Measurements from ENCODE around the gene AHDC1.
"Not testable (repeated sequence)": the region's sequence is repeated elsewhere in the genome, so short reads cannot be mapped to it uniquely, and the experiment has no call there.

AHDC1 gene

DNA sequence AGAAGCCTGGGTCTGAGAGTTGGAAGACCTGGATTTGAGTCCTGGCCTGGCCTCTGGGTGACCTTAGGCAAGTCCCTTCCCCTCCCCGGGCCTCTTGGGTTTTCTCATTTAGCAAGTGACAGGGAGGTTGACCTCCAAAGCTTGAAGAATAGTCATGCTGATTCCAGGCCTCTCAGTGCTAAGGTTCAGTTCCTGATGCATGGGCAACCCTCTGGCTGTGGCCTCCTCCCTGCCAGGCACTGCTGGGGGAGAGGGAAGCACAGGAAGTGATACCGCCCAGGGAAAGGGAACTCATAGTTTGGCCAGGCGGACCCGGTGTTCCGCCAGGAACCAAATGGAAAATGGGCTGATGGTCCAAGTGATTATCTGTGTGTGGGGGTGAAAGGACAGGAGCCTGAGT lies 90.4 kb downstream of the AHDC1 start:
- in situ Hi-C loops (cut with MboI; ENCODE audit: low pct_unique_long_range_greater_than_20kb, low sequenced_read_pairs) = no loop called here
- DNase-seq = no peak

- no peak for DNase-seq
- in situ Hi-C loops (cut with MboI; ENCODE audit: low pct_unique_long_range_greater_than_20kb, low sequenced_read_pairs) = no loop called here
Observed at GRCh38 chr1:27509127-27510080, 94.5 kb downstream of the AHDC1 start.

DNA sequence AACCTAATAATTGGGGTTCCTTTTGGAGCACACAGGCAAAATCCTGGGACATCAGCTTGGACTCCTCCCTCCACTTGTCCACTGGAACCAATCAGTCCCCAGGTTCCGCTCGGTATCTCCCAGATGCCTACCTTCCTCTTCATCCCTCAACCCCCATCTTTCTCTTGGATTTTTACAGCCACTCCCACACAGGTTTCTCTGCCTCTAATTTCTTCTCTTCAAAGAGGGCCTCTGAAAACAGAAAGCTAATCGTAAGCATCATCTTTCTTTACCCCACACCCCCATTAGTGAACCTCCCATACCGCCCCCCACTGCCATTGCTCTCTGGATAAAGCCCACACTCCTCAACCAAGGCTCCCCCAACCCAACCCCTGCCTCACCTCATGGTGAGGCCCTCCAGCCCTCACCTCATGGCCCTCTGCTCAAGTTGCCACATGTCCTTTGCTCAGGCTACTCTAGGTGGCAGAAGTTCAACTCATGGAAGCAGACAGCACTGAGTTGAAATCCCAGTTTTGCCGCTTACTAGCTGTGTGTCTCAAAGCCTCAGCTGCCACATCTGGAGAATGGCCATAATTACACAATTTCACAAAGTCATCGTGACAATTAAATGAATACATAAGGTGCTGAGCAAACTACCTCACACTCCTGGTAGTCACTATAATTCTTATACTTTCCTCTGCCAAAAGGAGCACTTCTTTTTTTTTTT lies 95.8 kb downstream of the AHDC1 start:
- no peak for DNase-seq
- in situ Hi-C loops (cut with MboI; ENCODE audit: low pct_unique_long_range_greater_than_20kb, low sequenced_read_pairs) = no loop called here

- in situ Hi-C loops (cut with MboI; ENCODE audit: low pct_unique_long_range_greater_than_20kb, low sequenced_read_pairs) = no loop called here
- DNase-seq = no peak
Observed at GRCh38 chr1:27506703-27507102, 97.2 kb downstream of the AHDC1 start.

- DNase-seq = no peak
- in situ Hi-C loops (cut with MboI; ENCODE audit: low pct_unique_long_range_greater_than_20kb, low sequenced_read_pairs) = no loop called here
Observed at GRCh38 chr1:27505420-27505680, 98.6 kb downstream of the AHDC1 start.

GRCh38 chr1:27504588-27505419 lies 99.1 kb downstream of the AHDC1 start:
- in situ Hi-C loops (cut with MboI; ENCODE audit: low pct_unique_long_range_greater_than_20kb, low sequenced_read_pairs) = no loop called here
- no peak for DNase-seq

- in situ Hi-C loops (cut with MboI; ENCODE audit: low pct_unique_long_range_greater_than_20kb, low sequenced_read_pairs) = no loop called here
Observed at GRCh38 chr1:27503844-27504587, 99.9 kb downstream of the AHDC1 start.

GRCh38 chr1:27503033-27503432 lies 100.9 kb downstream of the AHDC1 start:
- in situ Hi-C loops (cut with MboI; ENCODE audit: low pct_unique_long_range_greater_than_20kb, low sequenced_read_pairs) = no loop called here

More at GRCh38 chr1:27503844-27504587, 99.9 kb downstream of the AHDC1 start:
- DNase-seq = no peak

GRCh38 chr1:27501159-27501558 lies 102.8 kb downstream of the AHDC1 start:
- in situ Hi-C loops (cut with MboI; ENCODE audit: low pct_unique_long_range_greater_than_20kb, low sequenced_read_pairs); DNase-seq: not testable (repeated sequence)

More at GRCh38 chr1:27503033-27503432, 100.9 kb downstream of the AHDC1 start:
- DNase-seq = no peak

GRCh38 chr1:27499142-27499541 lies 104.8 kb downstream of the AHDC1 start:
- no peak for DNase-seq
- in situ Hi-C loops (cut with MboI; ENCODE audit: low pct_unique_long_range_greater_than_20kb, low sequenced_read_pairs) = no loop called here

DNA sequence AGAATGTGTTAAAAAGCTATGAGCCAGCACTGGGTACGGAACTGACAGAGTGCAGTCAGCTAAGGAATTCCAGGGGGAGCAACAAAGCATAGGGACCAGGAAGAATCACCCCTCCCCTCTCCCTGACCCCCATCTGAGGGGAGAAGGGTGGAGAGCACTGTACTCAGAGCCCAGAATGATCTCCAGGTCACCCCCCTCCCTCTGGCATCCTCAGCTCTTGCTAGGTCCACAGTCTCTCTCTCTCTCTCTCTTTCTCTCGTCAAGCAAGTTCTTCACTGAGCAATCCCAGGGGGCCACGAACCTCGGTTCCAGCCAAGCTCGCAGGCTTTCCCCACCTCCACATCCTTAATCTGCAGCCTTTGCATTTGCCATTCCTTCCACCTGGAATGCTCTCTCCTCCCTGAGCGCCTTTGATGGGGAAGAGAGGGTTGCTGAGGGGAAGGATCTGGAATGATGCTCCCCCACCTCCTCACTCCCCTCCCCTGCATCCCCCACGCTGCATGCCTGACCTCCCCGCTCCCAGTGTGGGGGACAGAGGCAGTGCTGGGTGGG lies 107.3 kb downstream of the AHDC1 start:
- in situ Hi-C loops (cut with MboI; ENCODE audit: low pct_unique_long_range_greater_than_20kb, low sequenced_read_pairs) = no loop called here
- DNase-seq = no peak

- no peak for DNase-seq
- in situ Hi-C loops (cut with MboI; ENCODE audit: low pct_unique_long_range_greater_than_20kb, low sequenced_read_pairs) = no loop called here
Observed at GRCh38 chr1:27492796-27493195, 111.1 kb downstream of the AHDC1 start.

GRCh38 chr1:27491748-27492700 lies 111.9 kb downstream of the AHDC1 start:
- DNase-seq = no peak
- in situ Hi-C loops (cut with MboI; ENCODE audit: low pct_unique_long_range_greater_than_20kb, low sequenced_read_pairs) = no loop called here

DNA sequence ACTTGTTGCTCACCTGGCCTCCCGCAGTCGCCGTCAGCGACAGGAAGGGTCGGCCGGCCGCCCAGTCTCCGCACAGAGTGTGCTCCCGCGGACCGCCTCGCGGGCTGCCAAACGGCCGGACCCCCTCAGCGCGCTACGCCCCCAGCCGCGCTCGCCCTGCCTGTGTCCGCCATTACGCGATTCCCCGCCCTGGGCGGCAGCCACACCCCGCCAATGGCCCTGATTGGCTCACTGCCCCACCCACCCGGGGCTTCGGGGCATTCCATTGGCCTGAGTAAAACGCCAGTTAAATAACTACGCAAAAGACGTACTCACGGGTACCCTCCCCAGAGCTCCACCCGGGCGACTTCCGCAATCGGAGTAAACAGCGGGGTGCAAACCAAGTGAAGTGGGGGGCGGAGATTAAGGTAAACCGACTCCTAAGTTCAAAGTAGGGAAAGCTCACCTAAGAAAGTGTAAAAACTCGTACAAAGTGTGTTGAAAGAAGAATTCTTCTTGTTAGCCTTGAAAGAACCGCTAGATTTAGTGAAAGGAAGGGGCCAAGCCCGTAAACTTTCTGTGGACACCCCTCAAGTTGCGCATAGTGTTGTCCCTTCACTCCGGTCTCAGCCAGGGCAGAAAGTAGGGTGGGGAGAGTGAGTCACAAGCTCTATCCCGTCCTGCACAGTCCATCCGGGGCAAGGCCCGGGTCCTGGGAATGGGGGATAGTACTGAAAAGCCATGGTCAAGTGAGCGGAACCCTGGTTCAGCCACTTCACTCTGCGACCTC lies 113.8 kb downstream of the AHDC1 start, which contains the start of gene WASF2:
WASF2 (minus strand) TSS at position 195 of the 769 bp plus-strand sequence. CDS start 61,277 bp downstream, outside the sequence.
- in situ Hi-C loops (cut with MboI; ENCODE audit: low pct_unique_long_range_greater_than_20kb, low sequenced_read_pairs) = no loop called here
- DNase-seq = peak; percentile 98

DNA sequence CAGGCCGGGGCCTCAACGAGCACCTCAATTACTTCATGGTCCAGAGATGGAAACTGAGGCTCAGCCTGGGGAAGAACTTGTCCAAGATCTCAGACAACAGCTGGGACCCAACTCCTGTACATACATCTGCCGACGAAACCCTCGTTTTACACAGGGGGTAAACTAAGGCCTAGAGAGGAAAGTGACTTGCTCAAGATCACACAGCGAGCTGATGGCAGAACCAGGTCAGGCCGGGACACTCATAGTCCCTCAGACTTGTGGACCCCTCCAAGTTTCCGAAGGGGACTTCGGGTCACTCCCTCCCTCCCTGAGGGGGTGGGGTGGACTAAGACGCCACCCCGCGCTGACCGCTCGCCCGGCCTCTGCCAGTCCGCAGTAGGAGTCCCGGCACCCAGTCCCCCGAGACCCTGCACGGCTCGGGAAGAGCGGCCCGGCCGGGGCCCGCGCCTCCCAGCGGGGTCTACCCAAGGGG lies 114.4 kb downstream of the AHDC1 start:
- in situ Hi-C loops (cut with MboI; ENCODE audit: low pct_unique_long_range_greater_than_20kb, low sequenced_read_pairs) = no loop called here
- peak; percentile 54 for DNase-seq

DNA sequence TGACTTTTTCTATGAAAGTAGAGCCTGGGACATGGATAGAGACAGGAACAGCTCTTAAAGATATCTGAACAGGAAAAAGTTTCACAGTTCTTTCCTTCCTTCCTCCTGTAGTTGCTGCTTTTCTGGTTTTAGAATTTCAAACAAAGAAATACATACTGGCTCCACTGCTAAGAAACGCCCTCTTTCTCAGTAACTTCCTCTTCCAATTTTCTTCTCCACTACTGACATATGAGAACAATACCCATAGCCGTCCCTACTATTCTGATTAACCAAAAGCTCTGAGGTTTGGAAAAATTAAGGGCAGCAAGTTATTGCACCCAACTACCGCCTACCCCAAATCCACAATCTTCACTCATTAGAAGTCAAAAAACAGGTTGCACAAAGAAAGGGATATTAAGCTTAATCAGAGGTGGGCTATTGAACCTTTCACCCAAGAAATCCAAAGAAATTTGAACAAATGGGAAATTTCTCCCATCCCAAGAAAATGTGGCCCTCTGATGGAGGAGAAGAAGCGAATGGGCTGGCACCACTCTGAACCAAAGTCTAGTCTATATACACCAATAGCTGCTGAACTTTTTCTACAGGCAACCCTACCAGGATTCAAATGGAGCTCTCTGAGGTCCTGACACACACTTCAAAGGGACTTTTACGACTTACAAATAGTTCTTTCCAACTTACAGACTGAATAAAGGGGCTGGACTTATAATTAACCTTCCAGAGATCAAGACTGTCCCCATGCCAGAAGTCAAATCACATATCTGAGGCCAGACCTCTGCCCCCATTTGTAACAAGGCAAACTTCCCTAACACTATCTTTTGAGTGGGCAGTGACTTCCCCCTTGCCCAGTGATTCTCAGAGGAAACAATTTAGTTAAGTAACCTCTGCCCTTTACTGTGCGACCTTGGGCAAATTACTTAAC lies 115.7 kb downstream of the AHDC1 start:
- peak; percentile 85 for DNase-seq
- in situ Hi-C loops (cut with MboI; ENCODE audit: low pct_unique_long_range_greater_than_20kb, low sequenced_read_pairs) = no loop called here

Data from KBM-7 (cell line).